Upper lobe of left lung (tissue), 6 donors: Measurements from ENCODE around the gene SERINC3. TPM values are rescaled to one million over a fixed set of nuclear protein-coding genes. Genes with fewer than 3 reads are reported as not detected.
"Not testable (repeated sequence)": the region's sequence is repeated elsewhere in the genome, so short reads cannot be mapped to it uniquely, and the experiment has no call there.

Source experiments
- ATAC-seq, 2 donors: fragments of 200-7000 bp; cut with Tn5 transposase; one replicate each; pipeline ENCODE4 v1.9.1; 2022; ENCODE audit warnings: mild to moderate bottlenecking in 2 of 2, moderate library complexity in 2 of 2; ENCODE audit not compliant: low FRiP score in 2 of 2
- DNase-seq, 2 donors: peaks; one replicate each; pipeline ENCODE4 v3.0.0-alpha.2; 2019 to 2020
- H3K27ac ChIP-seq, 4 donors: fragments of 200-600 bp; sonication (generic); one replicate each; pipeline ENCODE4 v1.5.1; 2016 to 2019
- H3K27me3 ChIP-seq, 4 donors: fragments of 200-600 bp; sonication (generic); one replicate each; pipeline ENCODE4 v1.5.1; 2017 to 2019
- H3K36me3 ChIP-seq, 4 donors: fragments of 200-600 bp; sonication (generic); one replicate each; pipeline ENCODE4 v1.5.1; 2016 to 2019
- H3K4me1 ChIP-seq, 4 donors: fragments of 200-600 bp; sonication (generic); one replicate each; pipeline ENCODE4 v1.5.1; 2018 to 2019
- H3K4me3 ChIP-seq, 4 donors: fragments of 200-600 bp; sonication (generic); one replicate each; pipeline ENCODE4 v1.5.1; 2017 to 2019; ENCODE audit warnings: mild to moderate bottlenecking in 2 of 4, moderate library complexity in 1 of 4
- H3K9me3 ChIP-seq, 4 donors: fragments of 200-600 bp; sonication (generic); one replicate each; pipeline ENCODE4 v1.5.1; 2018 to 2019
- EP300 ChIP-seq, 4 donors: sonication (generic); formaldehyde crosslinking; IDR thresholded peaks; one replicate each; pipeline ENCODE4 v1.5.1; 2017; ENCODE audit warnings: antibody characterized with exemption in 4 of 4, control low read depth in 2 of 4
- POLR2A ChIP-seq, 4 donors: fragments of 450-650 bp; IDR thresholded peaks; one replicate each; pipeline ENCODE4 v1.5.1; 2016 to 2017; ENCODE audit warnings: antibody characterized with exemption in 4 of 4, mild to moderate bottlenecking in 2 of 4
- POLR2AphosphoS5 ChIP-seq, 2 donors: sonication (generic); formaldehyde crosslinking; IDR thresholded peaks; one replicate each; pipeline ENCODE4 v1.5.1; 2017; ENCODE audit warnings: antibody characterized with exemption in 2 of 2
- WGBS, 2 donors: methylation state at CpG; one replicate each; pipeline ENCODE4 v1.1.5; 2017 to 2018; 5-methylcytosine and 5-hydroxymethylcytosine counted together
- total RNA-seq, 6 donors: library from RNA; depleted of rRNA in 4 of 6; stranded (reverse); fragments of >200 nt in 4 of 6; gene quantifications; one replicate each; pipeline versions ENCODE4 v1.1.0 to v1.2.1, GENCODE V29; 2016 to 2021
- TF ChIP-seq, protein P1 (sequence below), 6 experiments: fragments of 450-650 bp in 4 of 6; fragments of 200-600 bp in 2 of 6; sonication (generic) in 2 of 6; IDR thresholded peaks; one replicate each; pipeline ENCODE4 v1.5.1; 2016 to 2019; ENCODE audit warnings: antibody characterized with exemption in 6 of 6
- donor health status: DM: no; HTN: no; CAD: no; lungs with moderate emphysema.
- donor health status: DM: no; HTN: yes; CAD: no; lungs with severe emphysema.

The SERINC3 gene
- total RNA-seq, 6 donors from 2014 or later, result 56.3 to 122 (median 107) TPM

DNA sequence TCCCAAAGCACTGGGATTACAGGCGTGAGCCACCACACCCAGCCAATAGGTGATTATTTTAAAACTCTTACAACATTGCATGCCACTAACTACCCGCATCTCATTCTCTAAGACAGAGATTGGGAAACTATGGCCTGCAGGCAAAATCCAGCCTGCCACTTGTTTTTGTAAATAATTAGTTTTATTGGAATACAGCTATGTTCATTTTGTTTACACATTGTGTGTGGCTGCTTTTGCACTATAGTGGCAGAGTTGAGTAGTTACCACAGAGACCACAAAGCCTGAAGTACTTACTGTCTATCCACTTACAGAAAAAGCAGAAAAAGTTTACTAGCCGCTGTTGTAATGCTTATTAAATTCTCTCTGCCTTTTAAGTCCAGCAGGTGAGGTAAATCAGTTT lies 44.1 kb upstream of the SERINC3 start:
- Histone ChIP-seq H3K4me1 (peaks cover 0 to 9% (median 3%) of the 10 kb centered on the region in 4 donors), H3K9me3 (no peaks in the 10 kb centered on the region), H3K36me3 (no peaks in the 10 kb centered on the region), H3K4me3 (no peak overlapping the region), H3K27ac (no peak overlapping the region), H3K27me3 (no peaks in the 10 kb centered on the region)
- 91 to 94% methylated on average over 3 of the region's 3 CpGs for WGBS, 2 donors
- ATAC-seq (no peak), DNase-seq (no peak)
- TF ChIP-seq EP300 (IDR thresholded peaks at IDR 0.05), result no peak
- TF ChIP-seq, protein P1, sequence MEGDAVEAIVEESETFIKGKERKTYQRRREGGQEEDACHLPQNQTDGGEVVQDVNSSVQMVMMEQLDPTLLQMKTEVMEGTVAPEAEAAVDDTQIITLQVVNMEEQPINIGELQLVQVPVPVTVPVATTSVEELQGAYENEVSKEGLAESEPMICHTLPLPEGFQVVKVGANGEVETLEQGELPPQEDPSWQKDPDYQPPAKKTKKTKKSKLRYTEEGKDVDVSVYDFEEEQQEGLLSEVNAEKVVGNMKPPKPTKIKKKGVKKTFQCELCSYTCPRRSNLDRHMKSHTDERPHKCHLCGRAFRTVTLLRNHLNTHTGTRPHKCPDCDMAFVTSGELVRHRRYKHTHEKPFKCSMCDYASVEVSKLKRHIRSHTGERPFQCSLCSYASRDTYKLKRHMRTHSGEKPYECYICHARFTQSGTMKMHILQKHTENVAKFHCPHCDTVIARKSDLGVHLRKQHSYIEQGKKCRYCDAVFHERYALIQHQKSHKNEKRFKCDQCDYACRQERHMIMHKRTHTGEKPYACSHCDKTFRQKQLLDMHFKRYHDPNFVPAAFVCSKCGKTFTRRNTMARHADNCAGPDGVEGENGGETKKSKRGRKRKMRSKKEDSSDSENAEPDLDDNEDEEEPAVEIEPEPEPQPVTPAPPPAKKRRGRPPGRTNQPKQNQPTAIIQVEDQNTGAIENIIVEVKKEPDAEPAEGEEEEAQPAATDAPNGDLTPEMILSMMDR (IDR thresholded peaks at IDR 0.05), result no peak
- TF ChIP-seq POLR2AphosphoS5 (IDR thresholded peaks at IDR 0.05), result no peak

DNA sequence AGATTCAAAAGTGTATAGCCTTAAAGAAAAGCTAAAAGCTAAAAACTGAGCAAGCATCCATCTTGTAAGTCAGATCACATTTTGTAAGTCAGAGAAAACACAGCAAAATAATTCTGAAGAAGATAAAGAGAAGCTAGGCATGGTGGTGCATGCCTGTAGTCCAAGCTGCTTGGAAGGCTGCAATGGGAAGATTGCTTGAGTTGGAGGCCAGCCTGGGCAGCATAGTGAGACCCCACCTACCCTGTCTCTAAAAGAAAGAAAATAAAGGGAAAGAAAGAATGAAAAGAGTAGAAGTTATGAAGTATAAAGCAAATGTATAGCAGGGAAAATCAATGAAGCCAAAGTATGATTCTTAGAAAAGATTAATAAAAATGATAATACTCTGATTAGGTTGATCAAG lies 40.0 kb upstream of the SERINC3 start:
- Histone ChIP-seq H3K9me3 (no peaks in the 10 kb centered on the region), H3K27ac (no peak overlapping the region), H3K36me3 (no peaks in the 10 kb centered on the region), H3K4me1 (peaks cover 0 to 9% (median 3%) of the 10 kb centered on the region in 4 donors), H3K27me3 (no peaks in the 10 kb centered on the region), H3K4me3 (no peak overlapping the region)
- DNase-seq (no peak), ATAC-seq (no peak)
- TF ChIP-seq EP300 (IDR thresholded peaks at IDR 0.05), result no peak
- no peak for TF ChIP-seq POLR2AphosphoS5 (IDR thresholded peaks at IDR 0.05)

DNA sequence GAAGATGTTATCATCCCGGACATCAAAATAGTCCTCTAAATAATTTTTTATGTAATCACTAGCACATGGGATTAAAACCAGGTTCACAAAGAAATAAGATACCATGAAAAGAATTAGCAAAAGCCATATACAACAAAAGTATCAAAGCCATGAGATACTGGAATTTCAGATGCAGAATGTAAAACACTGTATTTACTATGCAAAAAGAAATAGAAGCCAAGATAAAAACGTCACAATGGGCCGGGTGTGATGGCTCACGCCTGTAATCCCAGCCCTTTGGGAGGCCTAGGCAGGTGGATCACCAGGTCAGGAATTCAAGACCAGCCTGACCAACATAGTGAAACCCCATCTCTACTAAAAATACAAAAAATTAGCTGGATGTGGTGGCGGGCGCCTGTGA lies 38.9 kb upstream of the SERINC3 start:
- not testable (repeated sequence) for DNase-seq, H3K27me3 ChIP-seq, H3K4me3 ChIP-seq, H3K9me3 ChIP-seq, H3K27ac ChIP-seq, ATAC-seq, H3K36me3 ChIP-seq
- 88 to 93% methylated on average over 6 of the region's 6 CpGs for WGBS, 2 donors
- H3K4me1 ChIP-seq, result peaks cover 0 to 13% (median 4%) of the 10 kb centered on the region in 4 donors

DNA sequence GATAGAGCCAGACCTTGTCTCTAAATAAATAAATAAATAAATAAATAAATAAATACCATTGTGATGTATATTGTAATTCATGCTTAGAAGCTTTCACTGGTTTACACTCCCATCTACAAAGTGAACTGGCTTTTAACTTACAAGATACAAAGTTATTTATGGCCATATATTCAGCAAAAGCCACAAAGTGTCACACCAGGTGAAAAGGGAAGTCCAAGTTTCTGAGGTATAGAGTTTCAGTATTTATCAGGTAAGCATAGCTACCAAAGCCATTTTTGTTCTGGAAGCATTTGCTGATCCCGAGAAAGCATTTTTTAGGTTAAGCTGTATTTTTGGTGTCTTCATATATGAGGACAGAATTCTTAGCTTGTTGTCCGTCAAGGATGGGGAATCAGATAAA lies 38.4 kb upstream of the SERINC3 start:
- Histone ChIP-seq H3K36me3 (no peaks in the 10 kb centered on the region), H3K27me3 (no peaks in the 10 kb centered on the region), H3K9me3 (no peaks in the 10 kb centered on the region), H3K4me1 (peaks cover 0 to 17% (median 6%) of the 10 kb centered on the region in 4 donors), H3K4me3 (no peak overlapping the region), H3K27ac (no peak overlapping the region)
- no peak for DNase-seq
- no peak for ATAC-seq
- 89 to 97% methylated on average over 2 of the region's 2 CpGs for WGBS, 2 donors
- TF ChIP-seq POLR2A (IDR thresholded peaks at IDR 0.05) (no peak), POLR2AphosphoS5 (IDR thresholded peaks at IDR 0.05) (no peak), EP300 (IDR thresholded peaks at IDR 0.05) (no peak)
- TF ChIP-seq, protein P1 (IDR thresholded peaks at IDR 0.05), result no peak

DNA sequence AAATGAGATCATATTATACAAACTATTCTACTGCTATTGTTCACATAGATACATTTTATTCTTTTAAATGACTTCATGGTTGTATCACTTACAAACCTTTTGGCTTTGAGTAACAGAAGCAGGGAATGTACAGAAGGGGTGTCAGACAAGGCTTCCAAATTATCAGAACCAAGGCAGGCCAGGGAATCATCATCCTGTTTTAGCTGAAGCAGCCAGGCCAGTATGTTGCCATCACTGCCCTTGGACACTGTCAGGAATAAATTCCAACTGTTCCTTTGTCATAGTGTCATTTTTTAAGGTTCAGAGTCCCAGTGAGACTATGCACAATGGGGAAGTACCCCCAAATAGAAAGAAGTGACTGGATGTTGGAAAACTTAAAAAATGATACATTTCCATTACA lies 37.4 kb upstream of the SERINC3 start:
- ATAC-seq, result no peak
- Histone ChIP-seq H3K36me3 (no peaks in the 10 kb centered on the region), H3K27me3 (no peaks in the 10 kb centered on the region), H3K4me1 (peaks cover 0 to 21% (median 13%) of the 10 kb centered on the region in 4 donors), H3K9me3 (no peaks in the 10 kb centered on the region), H3K27ac (no peak overlapping the region), H3K4me3 (no peak overlapping the region)
- TF ChIP-seq POLR2A (IDR thresholded peaks at IDR 0.05), result no peak
- TF ChIP-seq, protein P1 (IDR thresholded peaks at IDR 0.05), result no peak
- no peak for TF ChIP-seq POLR2AphosphoS5 (IDR thresholded peaks at IDR 0.05)
- no peak for TF ChIP-seq EP300 (IDR thresholded peaks at IDR 0.05)
- DNase-seq, result no peak
